Vagina (tissue), 2 donors: ENCODE data around the gene KRT4.

ENCODE experiments used
- CTCF ChIP-seq, 3 experiments: fragments of 450-650 bp in 2 of 3; fragments of 200-600 bp in 1 of 3; sonication (generic) in 1 of 3; IDR thresholded peaks; one replicate each; pipeline ENCODE4 v1.5.1; 2017 to 2019; ENCODE audit warnings: antibody characterized with exemption in 3 of 3, mild to moderate bottlenecking in 2 of 3, moderate library complexity in 2 of 3
- POLR2A ChIP-seq, 2 donors: fragments of 450-650 bp; IDR thresholded peaks; one replicate each; pipeline ENCODE4 v1.6.1; 2017; ENCODE audit warnings: antibody characterized with exemption in 2 of 2, mild to moderate bottlenecking in 2 of 2, moderate library complexity in 2 of 2

- TF ChIP-seq CTCF (IDR thresholded peaks at IDR 0.05) (no peak), POLR2A (IDR thresholded peaks at IDR 0.05) (no peak)
These were observed 23.3 kb downstream of the KRT4 start for GRCh38 chr12:52790427-52791270.
